Activated T-cell treated with anti-CD3 and anti-CD28 coated beads for 4 hours (primary cell): Measurements from ENCODE around the gene DOCK9.

Source experiments
- DNase-seq: peaks from one replicate; pipeline ENCODE4 v3.0.0-alpha.2; 2020

DOCK9 gene

DNA sequence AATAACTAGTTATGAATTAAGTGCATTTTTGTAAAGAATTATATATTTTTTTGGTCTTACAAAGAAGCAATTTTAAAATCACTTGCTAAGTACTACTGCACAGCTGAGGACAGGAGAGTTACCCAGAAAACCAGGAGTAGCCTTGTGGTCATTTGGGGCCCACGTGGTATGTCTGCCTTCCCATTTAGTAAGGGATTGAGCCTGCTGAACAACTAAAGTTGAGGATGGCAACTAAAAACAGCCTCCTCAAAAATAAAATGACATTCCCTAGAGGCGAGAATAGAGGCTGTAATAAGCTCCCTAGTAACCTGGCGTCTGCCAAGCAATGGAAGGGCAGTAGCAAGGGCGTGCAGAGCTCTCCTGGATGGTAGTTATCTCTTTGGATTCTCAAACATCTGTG, 36.3 kb downstream of the DOCK9 start:
- no peak for DNase-seq

DNA sequence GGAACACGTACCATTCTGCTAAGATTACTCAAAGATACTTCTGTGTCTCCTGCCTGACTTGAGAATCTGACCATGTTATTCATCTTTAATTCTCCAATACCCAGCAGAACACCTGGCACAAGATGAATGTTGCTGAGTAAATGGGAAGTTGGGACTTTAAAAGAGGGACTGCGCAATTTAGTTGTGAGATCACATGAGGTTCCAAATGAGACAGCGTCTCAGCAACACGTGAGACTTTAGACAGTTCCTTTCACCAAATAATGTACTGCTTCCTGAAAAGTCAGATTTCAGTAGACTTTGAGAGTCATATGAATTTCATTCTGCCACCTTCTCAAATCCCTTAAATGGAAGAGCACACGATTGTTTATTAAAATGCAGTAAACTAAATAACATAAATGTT, 36.7 kb downstream of the DOCK9 start:
- no peak for DNase-seq

DNA sequence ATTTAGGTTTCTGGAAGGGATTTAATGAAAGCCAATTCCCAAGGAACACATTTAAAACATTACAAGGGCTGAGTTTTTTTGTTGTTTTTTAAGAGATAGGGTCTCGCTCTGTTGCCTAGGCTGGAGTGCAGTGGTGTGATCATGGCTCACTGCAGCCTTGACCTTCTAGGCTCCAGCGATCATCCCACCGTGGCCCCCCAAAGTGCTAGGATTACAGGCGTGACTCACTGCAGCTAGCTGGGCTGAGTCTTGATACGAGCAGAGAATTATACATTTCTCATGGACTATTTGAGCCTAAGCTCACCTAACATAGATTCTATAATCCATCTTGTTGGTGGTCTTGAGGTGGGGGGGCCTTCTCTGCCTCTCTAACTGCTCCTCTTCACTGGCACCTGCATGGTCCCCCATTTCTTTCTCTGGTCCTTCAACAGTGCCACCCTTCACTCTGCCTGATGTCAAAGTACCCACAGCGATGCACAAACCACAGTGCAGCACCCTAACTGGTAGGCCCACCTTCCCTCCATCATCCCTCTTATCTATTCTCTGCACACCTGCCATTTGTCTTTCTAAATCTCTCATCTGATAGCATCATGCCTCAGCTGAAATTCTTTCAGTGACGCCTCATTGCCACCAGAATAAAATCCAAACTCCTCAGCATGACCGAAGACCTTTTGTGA, 37.4 kb downstream of the DOCK9 start:
- DNase-seq: no peak

DNA sequence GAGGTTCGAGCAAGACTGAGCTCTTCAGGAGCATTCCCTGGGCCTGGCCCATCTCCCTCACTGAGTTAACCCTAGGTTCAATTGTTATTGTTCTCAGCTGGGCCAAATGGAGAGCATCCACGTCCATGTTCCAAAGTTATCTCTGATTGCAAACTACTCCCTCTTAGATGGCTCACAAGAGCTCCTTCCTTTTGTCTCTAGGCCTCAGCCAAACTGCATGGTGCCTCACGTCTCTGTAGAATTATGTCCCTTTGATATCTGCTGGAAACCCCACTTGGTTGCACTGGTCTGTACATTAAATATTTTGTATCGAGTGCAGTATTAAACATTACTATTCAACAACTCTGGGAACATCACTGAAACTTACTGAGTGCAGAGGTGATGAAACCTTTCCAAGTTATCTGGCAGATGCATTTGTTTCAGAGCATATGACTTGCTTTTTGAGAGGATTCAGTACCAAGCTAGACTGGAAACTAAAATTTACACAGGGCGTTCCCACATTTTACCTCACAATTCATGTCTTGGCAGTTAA, 38.1 kb downstream of the DOCK9 start:
- no peak for DNase-seq

DNA sequence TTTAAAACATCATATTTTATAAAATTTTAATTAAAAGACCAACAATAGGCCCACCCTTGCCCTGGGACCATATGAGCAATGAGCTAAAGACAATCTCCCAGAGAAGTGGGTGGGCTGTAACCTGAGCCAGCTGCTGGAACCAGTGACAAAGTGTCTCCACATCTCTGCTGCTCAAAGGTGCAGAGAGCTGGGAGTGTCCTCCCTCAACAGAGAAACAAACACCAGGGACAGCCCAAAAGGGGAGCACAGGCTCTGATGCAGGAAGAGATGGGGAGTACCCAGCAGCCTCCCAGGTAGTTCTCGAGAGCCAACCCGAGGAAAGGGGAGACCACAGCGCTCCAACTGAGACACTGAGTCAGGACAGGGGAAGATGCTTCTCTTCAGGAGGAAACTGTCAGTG, 39.1 kb downstream of the DOCK9 start:
- no peak for DNase-seq

DNA sequence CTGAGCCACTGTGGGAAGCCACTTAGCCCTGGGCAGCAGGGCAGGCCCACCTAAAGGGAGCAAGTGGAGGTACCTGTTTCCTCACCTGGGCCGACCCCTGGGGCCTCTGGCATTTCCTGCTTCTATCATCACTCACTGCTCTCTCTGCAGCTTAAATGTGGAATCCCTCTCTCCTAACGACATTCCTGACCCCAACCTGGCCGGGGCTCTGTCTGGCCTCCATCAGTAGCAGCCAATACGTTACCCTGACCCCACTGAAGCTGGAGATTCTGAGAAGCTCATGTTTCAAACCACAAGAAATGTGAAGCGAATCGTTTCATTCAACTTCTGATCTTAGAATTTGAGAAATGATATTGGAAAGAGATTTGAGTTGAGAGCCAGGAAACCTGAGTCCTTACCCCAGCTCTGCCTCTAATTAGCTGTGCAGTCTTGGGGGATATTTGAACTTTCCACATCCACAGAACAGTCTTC, 39.9 kb downstream of the DOCK9 start:
- DNase-seq: no peak

DNA sequence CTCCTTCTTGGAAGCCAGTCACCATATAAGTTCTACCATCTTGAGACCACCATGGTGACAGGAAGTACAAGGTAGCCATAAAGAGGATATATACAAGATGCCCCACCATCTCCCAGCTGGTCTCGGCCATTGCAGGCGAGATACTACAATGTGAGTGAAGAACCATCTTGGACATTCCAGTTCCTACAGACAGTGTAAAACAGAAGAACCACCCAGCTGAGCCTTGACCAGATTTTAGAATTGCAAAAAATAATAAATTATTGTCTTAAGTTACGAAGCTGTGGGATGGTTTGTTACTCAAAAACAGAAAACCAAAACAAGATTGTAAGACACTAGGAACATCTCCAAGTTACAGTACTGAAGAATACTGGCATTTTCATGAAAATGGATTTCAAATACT, 43.6 kb downstream of the DOCK9 start:
- no peak for DNase-seq

DNA sequence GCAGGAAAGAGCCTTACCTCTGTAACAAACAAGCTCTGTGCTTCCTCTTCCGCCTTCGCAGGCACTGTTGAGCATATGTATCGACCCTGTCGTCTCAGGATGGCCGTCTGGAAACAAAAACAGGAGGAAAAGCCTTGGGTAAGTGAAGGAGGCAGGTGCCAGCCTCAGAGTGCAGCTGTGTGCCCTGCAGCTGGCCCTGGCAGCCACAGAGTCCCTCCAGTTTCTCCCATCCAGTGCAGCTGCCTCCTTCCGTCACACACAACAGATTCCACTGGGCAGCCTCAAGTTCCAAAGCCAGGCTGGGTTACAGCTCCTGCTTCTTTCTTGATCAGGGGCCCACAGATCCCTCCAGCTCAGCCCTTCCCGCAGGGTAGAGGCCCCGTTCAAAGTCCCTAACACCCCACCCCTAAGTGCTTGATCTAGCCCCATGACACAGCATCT, 47.7 kb downstream of the DOCK9 start:
- no peak for DNase-seq

DNA sequence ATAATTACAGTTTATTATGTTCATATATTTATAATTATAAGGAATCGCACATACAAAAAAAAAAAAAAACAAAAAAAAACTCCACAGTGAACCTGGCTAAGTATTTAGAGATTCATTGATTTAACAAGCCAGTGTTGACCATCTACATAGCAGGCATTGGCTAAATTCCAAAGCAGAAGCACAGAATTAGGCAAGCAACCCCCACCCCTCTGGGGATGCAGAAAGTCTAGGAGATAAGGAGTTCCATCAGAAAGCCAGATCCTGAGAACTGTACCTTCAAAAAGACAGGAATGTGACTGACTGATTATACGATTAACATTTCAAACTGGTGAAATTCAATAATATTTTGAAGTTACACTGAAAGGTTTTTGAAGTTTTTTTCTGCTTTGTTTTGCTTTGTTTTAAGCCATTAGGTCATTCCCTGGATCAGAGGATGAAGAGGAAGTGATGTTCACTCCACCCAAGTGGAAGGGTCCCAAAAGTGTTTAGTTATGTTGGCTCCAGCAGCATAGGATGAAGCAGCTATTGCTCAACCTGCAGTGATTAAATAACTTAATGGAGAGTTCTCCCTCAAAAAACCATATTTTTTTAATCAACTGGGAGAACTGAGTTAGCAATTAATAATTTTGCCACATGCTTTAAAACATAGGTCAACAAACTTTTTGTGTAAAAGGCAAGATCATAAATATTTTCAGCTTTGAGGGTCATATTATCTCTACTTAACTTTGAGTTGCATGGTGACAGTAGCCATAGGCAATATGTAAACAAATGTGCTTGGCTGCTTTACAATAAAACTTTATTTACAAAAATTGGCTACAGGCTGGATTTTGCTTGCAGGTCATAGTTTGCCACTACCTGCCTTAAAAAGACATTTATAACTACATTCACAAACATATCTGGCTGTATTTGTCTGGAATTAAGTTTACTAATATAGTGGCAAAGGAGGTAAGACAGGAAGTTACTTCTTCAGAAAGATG, 49.6 kb downstream of the DOCK9 start:
- DNase-seq: no peak

DNA sequence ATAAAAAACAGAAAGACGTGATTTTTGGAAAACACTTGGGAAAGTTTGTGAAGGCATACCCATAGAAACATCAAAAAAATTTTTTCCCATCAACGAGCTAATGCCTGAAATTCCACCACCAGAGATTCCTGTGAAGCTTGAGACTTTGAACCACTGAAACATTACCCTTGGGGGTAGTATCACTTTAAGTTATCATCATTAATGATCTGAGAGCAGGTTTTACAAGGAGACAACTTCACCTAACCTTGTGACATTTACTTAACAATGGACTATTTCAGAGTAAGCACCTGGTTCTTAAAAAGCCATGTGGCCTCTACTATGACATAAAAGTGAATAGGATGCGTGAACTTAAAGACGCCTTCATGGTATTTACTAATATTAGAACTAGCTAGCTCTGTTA, 51.9 kb downstream of the DOCK9 start:
- DNase-seq: no peak

DNA sequence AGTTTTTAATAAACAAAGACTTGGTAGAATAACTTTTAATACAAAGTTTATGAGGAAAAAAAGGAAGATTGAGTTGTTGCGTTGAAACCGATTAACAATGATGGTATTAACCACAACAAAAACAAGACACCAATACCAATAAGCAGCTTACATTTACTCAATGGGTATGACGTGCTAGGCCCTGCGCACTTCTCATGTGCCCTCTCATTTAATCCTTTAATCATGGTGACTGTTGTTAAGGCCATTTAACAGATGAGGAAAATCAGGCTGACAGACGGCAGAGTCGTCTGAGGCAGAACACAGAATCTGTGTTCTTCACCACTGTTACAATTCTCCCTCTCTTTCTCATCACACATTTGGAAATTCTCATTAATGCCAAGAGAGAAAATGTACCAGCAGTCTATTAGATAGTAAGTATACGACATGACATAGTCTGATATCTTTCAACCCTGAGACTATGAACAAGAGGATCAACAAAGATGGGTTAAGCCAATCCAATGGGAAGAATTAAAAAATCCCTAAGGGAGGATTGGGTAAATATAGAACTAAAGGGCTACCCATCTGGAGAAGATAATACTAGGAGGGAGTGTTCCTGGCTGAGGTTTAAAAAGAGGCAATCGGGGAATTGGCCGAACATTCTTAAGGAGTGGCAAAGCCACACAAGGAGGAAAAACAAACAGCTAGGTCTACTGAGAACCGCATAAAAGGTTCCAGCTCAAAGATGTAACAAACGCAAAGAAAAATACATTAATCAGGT, 54.0 kb downstream of the DOCK9 start:
- no peak for DNase-seq

DNA sequence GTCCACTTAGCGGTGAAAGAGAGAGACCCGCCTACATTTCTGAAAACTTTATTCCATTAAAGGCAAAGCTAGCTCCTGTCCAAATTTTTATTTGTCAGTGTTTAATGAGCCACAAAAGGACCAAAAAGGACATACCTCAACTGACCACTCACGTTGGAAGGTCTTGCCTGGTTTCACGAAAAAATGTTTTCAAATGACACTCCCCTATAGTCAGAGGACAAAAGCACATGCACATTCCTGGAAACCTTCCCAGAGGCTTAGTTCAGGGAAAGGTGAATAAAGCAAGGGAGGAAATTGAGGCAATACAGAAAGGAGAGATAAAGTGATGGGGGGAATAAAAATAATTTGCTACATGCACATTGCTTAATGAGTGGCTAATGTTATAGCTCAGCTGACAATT, 55.6 kb downstream of the DOCK9 start:
- no peak for DNase-seq

DNA sequence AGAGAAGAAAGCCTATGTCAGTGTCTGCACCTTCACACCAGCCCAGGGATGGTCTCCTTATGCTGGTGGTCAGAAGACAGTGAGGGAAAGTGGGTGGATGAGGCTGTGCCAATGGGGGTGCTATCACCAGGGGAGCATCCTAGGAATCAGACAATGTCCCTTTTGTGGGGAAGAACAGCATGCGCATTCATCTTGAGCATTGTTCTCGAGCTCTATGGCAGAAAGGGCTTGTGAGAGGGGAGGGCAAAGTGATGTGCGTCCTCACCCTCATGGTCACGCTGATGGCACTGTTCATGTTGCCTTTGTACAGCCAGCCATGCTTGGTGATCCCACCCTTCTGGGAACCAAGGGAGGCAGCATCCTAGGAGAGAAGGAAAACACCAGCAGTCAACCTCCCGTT, 56.1 kb downstream of the DOCK9 start:
- no peak for DNase-seq

DNA sequence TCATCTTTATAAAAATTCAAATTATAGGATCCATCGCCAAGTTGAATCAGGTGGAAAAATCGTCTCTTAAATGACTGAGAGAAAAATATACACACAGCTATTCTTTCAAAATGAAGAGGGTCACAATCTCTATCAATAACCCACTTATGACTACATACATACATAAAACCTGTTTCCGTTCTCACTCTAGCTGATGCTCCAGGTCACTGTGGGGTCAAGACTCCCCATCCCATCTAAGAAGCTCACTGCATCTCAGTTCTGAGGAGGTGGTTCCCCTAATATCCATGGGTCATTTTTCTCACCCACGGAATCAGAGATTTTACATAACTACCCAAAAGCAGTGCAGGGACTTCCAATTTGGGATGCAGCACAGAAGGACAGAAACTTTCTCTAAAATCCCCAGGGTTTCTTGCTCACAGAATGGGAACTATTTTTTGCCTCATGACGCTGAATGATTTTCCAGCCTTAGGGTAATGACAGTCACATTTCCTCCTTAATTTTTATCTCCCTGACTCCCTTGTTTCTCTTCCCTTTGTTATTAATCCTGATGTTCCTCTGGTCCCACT, 56.8 kb downstream of the DOCK9 start:
- no peak for DNase-seq

DNA sequence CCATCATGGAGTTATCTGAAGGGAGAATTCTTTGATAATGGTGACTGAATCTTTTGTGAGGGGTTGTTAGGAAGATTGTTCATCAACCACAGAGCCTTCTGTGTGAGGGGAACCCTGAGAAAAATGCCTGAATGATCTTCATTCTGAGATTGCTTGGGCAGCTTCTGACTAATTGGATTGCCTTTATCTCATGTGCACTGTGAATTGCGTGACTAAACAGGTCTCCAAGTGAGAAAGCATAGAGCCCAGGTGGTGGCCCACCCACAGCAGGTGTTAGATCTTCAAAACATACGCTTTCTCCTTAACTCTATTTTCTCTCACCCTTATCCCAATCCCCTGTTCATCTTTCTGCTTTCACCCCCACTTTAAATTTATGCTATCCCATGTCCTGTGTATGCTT, 58.3 kb downstream of the DOCK9 start:
- no peak for DNase-seq

DNA sequence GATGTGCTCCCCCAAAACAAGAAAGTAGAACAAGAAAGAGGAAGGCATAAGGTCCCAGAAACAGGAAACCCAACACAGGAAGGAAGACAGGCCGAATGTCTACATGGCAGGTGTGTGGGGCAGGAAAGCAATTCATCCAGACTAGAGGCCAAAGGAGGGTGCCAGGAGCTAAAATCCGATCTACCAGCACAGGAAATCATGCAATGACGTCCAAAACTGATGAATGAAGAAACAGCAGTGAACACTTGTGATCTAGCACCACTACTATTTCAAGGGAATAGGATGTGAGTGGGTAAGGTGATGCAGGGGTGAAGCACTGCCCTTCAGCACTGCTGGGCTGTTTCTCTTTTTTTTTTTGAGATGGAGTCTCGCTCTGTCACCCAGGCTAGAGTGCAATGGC, 59.1 kb downstream of the DOCK9 start:
- no peak for DNase-seq

DNA sequence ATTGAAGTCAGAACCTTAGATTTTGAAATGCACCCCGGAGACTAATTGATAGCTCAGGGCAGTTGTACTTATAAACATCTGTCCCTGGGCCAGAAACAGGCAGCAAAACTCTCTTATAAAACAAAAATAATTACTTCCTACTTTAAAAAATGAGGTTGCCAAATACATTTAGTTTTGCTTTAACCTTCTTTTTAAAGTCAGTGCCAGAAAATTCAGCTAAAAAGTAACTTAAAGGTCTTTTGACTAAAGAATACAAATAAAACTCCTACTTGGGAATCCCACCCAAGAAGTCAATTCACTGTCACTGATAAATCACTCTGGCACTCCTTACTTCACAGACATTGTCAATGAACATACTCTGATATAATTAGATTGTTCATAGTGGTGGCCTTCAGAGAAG, 60.7 kb downstream of the DOCK9 start:
- DNase-seq: no peak

DNA sequence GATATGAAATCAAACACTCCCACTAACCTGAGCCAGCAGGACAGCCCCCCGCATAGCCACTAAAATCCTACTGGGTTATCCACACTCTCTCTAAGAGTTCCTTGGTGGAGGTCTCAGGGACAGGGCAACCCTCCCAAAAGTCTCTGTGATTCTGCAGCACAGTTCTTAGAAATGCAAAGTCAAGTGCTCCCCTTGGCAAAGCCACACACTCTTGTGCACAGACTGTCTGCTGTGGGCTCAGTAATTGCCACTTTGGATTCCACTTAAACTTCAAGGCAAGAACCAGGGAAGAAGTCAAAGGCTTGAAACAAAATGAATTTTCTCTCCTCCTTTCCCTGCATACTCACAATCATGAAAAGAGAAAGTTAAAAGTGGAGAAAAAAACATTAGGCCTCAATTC, 61.5 kb downstream of the DOCK9 start:
- no peak for DNase-seq

DNA sequence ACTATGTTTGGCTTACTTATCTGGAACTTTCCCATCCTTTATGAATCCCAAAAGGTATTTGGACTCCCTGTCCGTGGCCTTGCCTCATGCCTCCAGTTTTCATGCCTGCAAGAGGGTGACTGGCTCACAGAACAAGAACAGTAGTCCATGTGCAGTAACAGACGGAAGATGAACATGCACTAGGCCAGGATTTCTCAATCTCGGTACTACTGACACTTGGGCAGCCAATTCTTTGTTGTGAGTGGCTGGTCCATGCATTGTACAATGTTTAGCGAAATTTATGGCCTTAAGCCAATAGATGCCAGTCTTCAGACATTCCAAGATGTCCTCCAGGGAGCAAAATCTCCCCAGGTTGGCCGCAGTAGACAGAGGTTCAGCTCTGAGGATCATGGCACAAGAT, 61.9 kb downstream of the DOCK9 start:
- DNase-seq: no peak

DNA sequence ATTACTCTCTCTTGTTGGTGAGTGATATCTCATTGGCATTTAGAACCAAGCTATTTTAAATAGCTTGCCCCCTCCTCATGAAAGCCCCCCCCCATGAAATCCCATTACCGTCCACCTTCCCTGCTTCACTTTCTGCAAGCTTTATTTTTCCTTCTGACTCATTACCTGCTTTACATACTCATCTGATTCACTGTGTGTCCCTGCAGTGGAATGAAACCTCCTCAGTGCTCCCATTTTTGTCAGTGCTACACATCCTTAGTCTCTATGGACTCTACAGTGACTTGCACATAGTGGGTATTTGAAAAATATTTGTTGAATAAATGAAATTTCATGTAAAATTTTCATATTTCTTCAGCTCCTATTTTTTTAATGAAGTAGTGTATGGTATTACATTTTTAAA, 62.3 kb downstream of the DOCK9 start:
- DNase-seq: no peak

DNA sequence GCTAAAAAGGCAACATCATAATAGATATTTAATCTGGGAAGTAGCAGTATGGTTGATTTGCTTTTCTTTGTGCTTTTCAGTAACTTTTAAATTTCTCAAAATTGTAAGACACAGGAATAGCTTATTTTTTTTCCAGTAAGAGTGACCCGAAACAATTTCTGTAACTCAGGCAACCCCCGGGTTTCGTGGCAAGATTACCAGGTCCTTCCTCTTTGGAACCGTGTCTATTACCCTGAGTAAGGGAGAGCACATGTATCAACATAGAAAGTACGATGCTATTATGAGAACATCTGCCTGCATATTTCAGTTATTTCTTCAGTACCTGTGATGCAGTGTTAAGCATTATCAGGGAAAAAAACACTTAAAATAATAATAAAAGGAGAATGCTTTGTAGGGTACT, 64.1 kb downstream of the DOCK9 start:
- no peak for DNase-seq

DNA sequence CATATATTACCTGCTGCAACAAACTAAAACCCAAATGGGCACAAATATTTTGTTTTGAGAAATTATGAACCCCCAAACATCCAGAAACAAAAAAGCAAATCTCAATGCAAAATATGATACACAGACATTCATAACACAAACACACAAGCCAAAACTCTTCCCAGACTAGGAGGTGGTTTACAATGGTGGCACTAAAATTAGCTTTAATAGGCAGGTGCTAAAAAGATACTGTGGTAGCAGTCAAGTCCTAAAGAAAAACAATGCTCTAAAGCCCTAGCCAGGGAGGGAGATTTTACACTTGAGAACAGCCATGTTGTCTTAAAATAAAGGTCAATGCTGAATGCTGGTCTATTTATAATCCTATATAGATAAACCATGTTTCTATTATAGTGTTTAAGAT, 65.0 kb downstream of the DOCK9 start:
- no peak for DNase-seq

DNA sequence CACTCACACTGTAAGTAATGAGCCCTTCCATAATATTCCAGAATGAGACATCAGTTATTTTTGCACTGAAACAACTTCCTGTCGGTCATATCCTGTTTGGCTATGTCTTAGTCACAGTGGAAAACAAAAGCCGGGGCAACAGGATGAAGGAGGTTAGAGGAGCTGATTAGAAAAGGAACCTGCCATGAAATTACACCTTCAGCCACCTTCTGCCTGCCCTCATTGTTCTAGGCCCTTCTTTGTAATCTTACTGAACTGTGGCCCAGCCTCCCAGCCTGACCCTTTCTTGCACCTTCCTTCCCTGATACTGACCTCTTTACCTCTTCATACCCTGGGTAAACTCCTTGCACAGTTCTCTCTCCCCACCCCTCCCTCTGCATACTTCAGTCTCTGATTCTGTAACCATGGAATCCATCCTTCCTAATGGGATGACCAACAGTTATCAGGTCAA, 67.3 kb downstream of the DOCK9 start:
- peak; percentile 20 for DNase-seq
